ENCODE data around the gene METTL15. TPM values are rescaled to one million over a fixed set of nuclear protein-coding genes. Genes with fewer than 3 reads are reported as not detected.

METTL15 gene
- total RNA-seq, 2 donors from 2014 or later, result 17.1 to 20.4 TPM

- Mint-ChIP-seq H3K27ac (no peak overlapping the region), H3K4me3 (no peak overlapping the region), H3K27me3 (ENCODE audit: insufficient read depth) (no peaks in the 10 kb centered on the region), H3K9me3 (no peaks in the 10 kb centered on the region), H3K36me3 (ENCODE audit: low read depth) (no peaks in the 10 kb centered on the region), H3K4me1 (no peaks in the 10 kb centered on the region)
- Histone ChIP-seq H3K27me3 (ENCODE audit: control insufficient read depth, insufficient read depth, low read length, poor library complexity, severe bottlenecking) (no peaks in the 10 kb centered on the region), H3K9me3 (ENCODE audit: control insufficient read depth, low read length) (no peaks in the 10 kb centered on the region), H3K27ac (ENCODE audit: low read depth, low read length) (no peak overlapping the region), H3K36me3 (ENCODE audit: control insufficient read depth, insufficient read depth, low read length) (no peaks in the 10 kb centered on the region), H3K4me1 (ENCODE audit: control insufficient read depth, insufficient read depth, low read length) (no peaks in the 10 kb centered on the region), H3K9ac (ENCODE audit: extremely low read depth, low read length, poor library complexity, severe bottlenecking) (no peak overlapping the region), H3K4me3 (ENCODE audit: low read length) (no peak overlapping the region)
- 60% methylated on average over 1 of the region's 1 CpG; no CpG with 5 or more reads in 1 of the 2 experiments for WGBS, 2 experiments (ENCODE audit: insufficient coverage in 1 of 2, insufficient read length in 1 of 2)
- no peak for DNase-seq
- no peak for TF ChIP-seq CTCF (conservative IDR thresholded peaks at IDR 0.05)
These were observed 238.5 kb downstream of the METTL15 start for GRCh38 chr11:28346721-28347120.

- 88 to 91% methylated on average over 4 to 5 of the region's 5 CpGs for WGBS, 2 experiments (ENCODE audit: insufficient coverage in 1 of 2, insufficient read length in 1 of 2)
- Histone ChIP-seq H3K4me1 (ENCODE audit: control insufficient read depth, insufficient read depth, low read length) (no peaks in the 10 kb centered on the region), H3K36me3 (ENCODE audit: control insufficient read depth, insufficient read depth, low read length) (no peaks in the 10 kb centered on the region), H3K4me3 (ENCODE audit: low read length) (no peak overlapping the region), H3K9me3 (ENCODE audit: control insufficient read depth, low read length) (no peaks in the 10 kb centered on the region), H3K9ac (ENCODE audit: extremely low read depth, low read length, poor library complexity, severe bottlenecking) (no peak overlapping the region), H3K27me3 (ENCODE audit: control insufficient read depth, insufficient read depth, low read length, poor library complexity, severe bottlenecking) (no peaks in the 10 kb centered on the region), H3K27ac (ENCODE audit: low read depth, low read length) (no peak overlapping the region)
- DNase-seq, result no peak
- TF ChIP-seq CTCF (conservative IDR thresholded peaks at IDR 0.05), result no peak
- Mint-ChIP-seq H3K4me3 (no peak overlapping the region), H3K9me3 (no peaks in the 10 kb centered on the region), H3K27ac (no peak overlapping the region), H3K27me3 (ENCODE audit: insufficient read depth) (no peaks in the 10 kb centered on the region), H3K36me3 (ENCODE audit: low read depth) (no peaks in the 10 kb centered on the region), H3K4me1 (no peaks in the 10 kb centered on the region)
These were observed 239.2 kb downstream of the METTL15 start for GRCh38 chr11:28347371-28347770.

GRCh38 chr11:28350216-28350615, 242.0 kb downstream of the METTL15 start:
- no peak for TF ChIP-seq CTCF (conservative IDR thresholded peaks at IDR 0.05)
- H3K9me3 Mint-ChIP-seq, result no peaks in the 10 kb centered on the region
- Histone ChIP-seq H3K27me3 (ENCODE audit: control insufficient read depth, insufficient read depth, low read length, poor library complexity, severe bottlenecking) (no peaks in the 10 kb centered on the region), H3K36me3 (ENCODE audit: control insufficient read depth, insufficient read depth, low read length) (no peaks in the 10 kb centered on the region), H3K9ac (ENCODE audit: extremely low read depth, low read length, poor library complexity, severe bottlenecking) (no peak overlapping the region), H3K9me3 (ENCODE audit: control insufficient read depth, low read length) (no peaks in the 10 kb centered on the region), H3K4me3 (ENCODE audit: low read length) (no peak overlapping the region), H3K27ac (ENCODE audit: low read depth, low read length) (no peak overlapping the region), H3K4me1 (ENCODE audit: control insufficient read depth, insufficient read depth, low read length) (no peaks in the 10 kb centered on the region)
- no peaks in the 10 kb centered on the region for H3K36me3 Mint-ChIP-seq (ENCODE audit: low read depth)
- H3K27me3 Mint-ChIP-seq (ENCODE audit: insufficient read depth), result no peaks in the 10 kb centered on the region
- H3K27ac Mint-ChIP-seq, result no peak overlapping the region
- H3K4me1 Mint-ChIP-seq, result no peaks in the 10 kb centered on the region
- no peak overlapping the region for H3K4me3 Mint-ChIP-seq
- DNase-seq, result no peak
